Cerebellar cortex (tissue), 1 donor: Measurements from ENCODE around the gene NEDD4L.
"Not testable (repeated sequence)": the region's sequence is repeated elsewhere in the genome, so short reads cannot be mapped to it uniquely, and the experiment has no call there.

Source experiments
- DNase-seq: peaks from one replicate; pipeline ENCODE4 v3.0.0-alpha.2; 2015; ENCODE audit warnings: low spot score

Gene NEDD4L

DNA sequence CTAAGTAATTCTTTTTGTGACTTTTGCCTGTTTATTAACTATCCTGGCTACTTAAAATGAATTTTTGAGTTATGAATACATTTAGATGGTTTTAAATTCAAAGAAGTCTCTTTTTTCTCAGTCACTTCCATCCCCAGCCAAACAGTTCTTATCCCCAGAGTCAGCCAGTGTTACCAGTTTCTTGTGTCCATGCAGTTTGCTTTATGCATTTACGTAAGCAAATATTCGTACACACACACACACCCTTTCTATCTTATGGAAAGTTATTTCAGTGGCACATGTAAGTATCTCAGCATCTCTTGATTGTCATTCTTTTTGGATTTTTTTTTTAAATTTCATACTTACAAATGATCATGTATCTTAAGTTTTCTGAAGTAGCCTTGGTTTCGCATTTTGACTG lies 113.2 kb downstream of the NEDD4L start:
- no peak for DNase-seq

DNA sequence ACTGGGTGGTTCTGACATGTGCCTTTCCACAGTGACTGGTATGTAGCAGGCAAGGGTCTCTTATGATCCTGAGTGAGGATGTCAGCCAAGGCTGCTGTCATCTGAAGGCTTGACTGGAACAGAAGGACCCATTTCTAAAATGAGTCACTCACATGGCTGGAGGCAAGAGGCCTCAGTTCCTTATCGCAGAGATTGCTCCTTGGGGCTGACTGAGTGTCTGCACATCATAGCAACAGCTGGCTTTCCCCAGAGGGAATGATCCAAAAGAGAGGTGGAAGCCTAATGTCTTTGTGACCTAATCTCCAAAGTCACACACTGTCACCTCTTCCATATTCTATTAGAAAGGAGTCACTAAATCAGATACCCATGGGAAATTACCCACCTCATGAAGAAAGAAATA lies 114.0 kb downstream of the NEDD4L start:
- DNase-seq, result no peak

DNA sequence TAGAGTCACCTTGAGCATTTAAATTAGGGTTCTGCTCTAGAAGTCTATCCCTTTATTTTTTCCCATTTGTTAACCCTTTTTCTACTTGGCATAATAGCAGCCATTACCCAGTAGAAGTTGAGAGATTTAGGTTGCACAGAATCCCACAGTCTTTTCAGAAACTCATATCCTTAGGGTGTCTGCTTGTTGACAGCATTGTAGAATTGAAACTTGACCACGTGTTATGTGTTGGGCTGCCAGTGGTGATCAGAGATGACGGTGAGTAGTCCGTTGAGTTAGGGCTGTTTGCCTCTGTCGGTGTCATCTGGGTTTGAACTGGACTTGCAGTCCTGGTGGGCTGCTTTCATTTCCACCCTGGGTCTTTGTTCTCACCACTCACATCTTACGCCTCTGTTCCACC lies 114.4 kb downstream of the NEDD4L start:
- no peak for DNase-seq

DNA sequence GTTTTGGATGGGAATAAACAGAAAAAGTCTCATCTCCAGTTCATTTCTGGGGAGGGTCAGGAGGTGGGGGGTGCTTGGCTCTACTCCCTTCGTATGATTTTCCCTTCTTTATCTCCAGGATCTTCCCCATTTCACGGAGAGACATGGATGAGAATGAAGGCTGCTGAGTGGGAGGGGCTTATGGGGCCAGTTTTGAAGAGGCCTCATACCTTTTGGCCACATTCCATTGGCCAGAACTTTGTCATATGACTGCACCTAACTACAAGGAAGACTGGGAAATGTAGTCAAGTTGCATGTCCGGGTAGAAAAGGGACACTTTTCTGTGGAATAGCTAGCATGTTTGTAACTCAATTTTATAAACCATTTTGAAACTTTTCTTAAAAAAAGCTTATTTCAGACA lies 117.6 kb downstream of the NEDD4L start:
- peak; percentile 25 for DNase-seq

DNA sequence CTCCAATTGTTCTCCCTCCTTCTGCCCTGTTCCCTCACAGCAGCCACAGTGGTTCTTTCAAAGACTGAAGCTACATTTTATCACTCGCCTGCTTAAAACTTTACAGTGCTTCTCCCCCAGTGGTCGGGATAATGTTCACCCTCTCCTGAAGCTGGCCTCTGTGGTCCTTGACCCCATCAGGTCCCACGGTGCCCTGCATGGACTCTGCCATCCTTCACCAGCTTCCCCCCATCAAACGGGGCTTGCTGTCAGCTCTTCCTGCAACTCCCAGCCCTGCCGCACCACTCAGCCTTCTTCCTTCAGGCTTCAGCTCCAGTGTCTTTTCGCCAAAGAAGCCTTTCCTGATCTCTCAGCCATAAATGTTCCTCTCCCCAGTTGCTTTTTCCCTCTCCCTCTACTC lies 118.1 kb downstream of the NEDD4L start:
- DNase-seq, result no peak

DNA sequence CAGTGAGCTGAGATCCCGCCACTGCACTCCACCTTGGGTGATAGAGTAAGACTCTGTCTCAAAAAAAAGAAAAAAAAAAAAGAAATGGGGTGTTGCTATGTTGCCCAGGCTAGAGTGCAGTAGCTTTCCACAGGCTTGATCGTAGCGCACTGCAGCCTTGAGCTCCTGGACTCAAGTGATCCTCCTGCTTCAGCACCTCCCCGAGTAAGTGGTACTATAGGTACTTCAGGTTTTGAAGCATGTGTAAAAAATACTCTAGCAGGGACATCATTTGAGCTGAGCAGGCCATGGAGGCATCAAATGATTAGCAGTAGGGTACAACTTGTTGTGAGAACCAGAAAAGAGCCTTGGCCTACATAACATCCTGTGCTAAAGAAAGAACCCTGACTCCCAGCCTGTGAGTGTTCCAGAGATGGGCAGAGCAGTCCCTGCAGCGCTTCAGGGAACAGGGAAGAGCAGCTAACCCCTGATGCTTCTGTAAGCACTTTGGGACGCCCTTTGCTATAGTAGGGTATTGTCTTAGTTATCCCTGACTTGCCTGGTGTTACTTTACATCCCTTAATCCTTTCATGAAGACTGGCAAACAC lies 119.1 kb downstream of the NEDD4L start:
- no peak for DNase-seq

DNA sequence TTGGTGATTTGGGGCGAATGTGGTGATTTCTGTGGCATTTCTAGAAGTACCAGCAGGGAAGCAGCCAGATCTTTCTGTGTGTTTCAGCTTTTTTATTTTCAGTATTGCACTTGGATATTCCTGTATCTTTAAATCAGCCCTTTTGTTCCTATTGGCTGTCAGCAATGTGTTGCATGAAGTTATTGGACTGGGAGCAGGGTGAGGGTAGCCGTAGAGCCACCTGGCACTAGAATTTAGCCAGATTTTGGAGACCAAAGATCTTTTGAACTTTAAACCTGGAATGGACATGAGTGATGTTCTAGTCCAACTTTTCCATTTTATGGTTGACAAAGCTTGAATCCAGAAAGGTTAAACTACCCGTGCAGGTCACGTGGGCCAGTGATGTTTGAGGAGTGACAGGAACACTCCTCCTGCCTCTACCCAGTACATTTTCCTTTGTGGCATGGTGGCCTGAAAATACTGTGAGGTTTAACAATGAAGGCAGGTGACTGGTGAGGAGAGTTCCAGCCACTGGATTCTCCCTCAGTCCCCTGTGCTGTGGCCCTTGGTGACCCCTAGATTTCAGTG lies 122.3 kb downstream of the NEDD4L start:
- DNase-seq, result no peak

DNA sequence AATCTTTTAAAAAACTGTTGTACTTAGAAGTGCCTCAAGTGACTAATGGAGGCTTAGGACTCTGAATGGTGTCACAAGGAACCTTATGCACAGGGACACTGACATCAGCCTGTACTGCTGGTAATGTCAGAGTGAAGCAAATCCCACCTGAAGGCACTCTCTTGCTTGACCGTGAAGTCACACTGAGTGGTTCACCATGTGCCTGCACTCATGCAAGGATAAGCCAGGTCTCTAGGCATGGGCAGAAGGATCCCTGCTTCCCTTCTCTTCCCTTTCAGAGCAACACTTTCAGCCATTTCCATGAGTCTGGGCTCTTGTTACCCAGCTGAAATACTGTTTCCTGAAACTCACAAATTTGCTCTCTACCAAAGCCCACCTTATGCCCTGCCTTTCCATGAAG lies 123.0 kb downstream of the NEDD4L start:
- DNase-seq, result no peak

DNA sequence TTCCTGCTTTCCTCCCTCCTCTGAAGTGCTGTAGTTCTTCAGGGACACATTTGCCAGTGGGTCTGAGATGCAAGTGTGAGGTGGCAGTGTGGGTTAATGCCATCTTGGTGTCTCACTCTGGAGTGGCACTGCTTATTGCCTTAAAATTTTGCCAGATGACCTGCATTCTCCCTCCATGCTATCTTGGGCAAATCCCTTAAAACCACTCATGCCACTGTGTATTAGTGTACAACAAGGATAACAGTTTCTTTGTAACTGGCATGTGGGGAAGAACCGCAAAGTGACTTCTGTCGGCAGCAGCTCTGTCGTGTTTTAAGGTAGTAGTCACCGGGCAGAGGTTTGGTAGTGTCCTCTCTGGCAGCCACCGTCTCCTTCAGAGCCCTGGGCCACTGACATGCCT lies 124.2 kb downstream of the NEDD4L start:
- no peak for DNase-seq

DNA sequence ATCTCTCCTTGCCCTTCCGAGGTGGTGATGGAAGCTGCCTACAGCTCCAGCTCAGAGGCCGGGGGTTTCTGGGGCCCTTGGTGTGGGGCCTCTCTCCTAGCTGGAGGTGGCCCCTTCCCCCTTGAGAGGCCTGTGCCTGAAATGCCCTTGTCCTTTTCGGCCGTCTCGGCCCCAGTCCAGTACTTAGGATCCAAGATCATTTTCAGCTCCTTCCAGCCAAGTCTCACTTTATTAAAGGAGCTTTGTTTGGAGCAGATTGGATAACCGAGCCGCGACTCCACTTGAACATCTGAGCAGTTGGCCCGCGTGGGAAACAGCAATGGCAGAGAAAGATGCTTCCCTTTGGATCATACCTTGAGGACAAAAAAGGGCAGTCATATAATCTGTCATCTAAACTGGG lies 125.0 kb downstream of the NEDD4L start:
- no peak for DNase-seq

DNA sequence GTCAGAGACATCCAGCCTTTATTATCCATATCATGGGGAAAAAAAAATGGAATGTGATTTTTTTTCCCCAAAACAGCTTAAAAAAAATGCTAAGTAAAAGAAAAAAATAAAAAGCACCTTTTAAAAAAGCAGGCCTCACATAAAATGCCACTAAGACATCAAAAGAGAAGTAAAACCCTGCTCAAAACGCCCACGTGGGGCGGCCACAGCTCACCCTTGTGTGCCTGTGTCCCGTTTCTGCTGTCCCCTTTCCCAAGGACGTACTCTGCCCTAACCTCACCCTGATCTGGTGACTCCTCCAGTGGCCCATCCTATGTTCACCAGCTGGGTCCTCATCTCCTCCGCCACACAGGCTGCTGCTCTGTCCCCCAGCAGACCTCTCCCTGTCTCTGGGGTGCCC lies 125.4 kb downstream of the NEDD4L start:
- no peak for DNase-seq

DNA sequence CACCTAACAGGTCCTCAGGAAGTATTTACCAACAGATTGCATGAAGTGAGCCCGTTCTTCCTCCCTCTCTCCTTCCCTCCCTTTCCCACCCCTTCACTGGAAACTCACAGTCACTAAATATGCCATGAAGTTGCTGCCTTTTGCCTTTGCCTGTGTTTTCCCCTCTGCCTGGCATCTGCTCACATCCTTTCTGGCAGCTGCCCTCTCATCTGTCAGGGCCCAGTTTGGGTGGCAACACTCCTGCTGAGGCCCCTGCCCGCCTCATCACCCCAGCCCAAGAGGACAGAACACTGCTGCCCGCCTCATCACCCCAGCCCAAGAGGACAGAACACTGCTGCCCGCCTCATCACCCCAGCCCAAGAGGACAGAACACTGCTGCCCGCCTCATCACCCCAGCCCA lies 126.0 kb downstream of the NEDD4L start:
- not testable (repeated sequence) for DNase-seq

DNA sequence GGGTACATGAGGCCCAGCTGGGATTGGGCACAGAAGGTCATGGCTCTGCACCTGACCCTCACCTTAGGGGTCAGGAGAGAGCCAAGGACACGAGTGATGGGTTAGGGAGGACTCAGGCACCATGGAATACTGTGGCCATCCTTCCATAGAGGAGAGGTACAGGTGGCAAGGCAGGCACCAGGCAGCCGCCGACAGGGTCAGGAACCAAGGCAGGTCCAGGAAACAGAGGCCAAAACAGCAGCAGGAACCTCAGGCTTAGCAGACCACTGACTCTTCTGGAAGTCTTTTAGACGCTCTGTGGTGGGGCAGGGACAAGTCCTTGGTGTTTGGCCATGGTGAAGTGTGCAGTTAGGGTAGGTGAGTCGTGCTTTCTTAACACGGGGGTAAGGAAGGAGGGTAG lies 128.0 kb downstream of the NEDD4L start:
- no peak for DNase-seq

DNA sequence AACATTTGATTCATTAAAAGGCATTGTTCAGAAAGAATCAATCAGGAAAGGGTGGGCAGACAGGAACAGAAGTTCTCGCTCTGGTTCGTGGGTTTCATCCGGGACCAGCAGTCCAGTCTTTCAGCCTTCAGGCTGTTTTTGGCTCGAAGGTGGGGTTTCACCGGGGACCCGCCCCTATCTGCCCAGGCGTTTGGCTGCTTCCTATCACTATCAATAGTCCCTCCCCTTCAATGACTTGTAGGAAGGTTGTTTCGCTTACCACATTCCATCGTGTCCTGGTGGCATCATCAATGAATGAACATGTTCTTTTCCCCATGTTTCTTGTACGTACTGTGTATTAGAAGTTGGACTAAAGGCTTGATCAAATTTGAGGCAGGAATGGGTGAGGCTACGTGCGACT lies 130.3 kb downstream of the NEDD4L start:
- no peak for DNase-seq

DNA sequence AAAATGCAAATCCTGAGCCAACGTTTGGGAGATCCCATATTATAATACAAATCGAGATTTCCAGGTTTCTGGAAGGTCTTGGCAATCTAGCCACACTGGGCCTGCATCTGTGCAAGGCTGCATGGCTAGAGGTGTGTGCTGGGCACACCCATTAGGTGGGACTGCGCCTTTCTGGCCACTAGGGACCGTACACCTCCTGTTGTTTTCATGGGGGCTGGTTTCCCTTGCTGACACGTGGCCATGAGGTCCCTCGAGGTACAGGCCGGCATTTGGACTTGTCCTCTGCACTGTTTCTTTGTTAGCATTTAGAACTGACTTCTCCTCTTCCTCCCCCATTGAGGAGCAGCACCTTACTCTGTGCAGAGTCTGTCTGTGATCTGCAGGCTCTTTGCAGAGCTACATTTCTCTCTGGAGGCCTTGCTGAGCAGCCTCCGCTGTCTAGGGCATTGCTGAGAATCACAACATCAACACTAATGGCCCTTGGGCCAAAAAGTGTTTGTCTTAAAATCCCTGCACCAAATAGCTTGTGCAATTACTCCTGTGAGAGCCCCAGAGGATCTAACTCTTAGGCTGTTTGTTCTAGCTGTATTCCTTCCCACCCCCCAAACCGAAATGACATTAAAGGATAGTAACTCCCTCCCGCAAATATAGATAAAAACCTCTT lies 131.2 kb downstream of the NEDD4L start:
- DNase-seq, result no peak

DNA sequence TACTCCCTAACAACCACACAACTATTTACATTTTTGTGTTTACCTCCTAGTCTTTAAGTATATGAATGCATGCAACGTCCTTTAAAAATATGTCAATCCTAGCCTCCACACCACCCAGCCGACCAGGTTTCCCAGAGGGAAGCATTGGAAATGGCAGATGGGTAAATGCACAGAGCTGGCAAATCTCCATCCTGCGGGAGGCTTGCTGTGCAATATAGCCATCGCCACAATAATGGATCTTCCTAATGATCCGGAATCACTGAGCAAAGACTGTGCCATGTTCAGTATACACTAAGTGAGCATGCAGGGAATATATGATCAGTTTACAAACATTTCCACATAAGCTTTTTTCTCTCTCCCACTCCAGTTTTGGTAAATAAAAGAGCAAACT lies 131.8 kb downstream of the NEDD4L start:
- no peak for DNase-seq

DNA sequence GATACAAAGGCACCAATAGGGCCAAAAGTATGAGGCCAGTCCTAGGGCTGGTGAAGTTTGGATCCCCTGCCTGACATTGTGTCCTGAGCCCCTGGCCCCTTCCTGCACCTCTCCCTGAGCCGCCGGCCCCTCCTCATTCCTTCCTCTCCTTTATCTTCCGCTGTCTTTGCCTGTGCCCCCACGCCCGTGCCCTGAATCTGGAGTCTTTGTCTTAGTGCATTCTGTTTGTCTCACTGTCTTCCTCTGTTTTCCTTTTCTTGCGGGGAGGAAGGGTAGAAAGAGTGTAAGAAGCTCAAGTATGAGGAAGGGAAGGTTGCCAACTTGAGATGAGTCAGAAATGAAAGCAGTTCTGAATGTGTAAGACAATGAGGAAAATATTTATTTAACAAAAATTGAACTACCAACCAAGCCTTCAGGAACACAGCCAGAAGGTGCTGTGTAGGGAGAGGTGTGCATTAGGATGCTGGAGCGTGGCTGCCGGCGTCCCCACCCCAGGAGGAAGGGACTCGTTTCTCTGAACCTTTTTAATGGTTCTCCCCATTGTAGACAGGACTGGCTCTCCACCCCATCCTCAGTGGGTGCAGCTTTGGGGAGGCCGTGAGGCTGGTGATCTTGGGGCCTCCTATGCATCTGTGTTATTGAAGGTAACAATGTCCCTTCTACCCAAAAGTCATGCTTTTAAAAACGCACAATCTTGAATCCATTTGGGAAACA lies 133.1 kb downstream of the NEDD4L start:
- DNase-seq, result no peak

DNA sequence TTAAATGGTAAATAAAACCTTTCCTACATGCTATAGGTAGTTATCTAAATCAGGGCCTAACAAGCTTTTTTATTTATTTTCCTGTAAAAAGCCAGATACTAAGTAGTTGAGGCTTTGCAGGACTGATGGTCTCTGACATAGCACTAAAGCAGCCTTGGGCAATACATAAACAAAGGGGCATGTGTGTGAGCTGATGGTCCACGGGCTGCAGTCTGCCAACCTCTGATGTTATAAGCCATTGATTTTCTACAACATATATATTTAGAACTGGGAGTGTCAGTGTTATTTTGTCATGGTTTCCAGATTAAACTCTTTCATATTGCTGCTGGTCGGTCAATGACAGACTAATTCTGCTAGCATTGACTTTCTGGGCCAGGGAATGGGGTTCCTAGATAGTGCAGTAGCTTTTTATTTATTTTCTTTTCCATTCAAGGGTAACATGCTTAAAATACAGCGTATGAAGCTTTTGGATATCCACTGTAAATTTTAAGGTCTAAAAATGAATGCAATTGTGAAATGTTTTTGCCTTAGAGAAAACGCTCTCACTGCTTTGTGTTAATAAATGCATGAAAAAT lies 134.0 kb downstream of the NEDD4L start:
- DNase-seq, result no peak

DNA sequence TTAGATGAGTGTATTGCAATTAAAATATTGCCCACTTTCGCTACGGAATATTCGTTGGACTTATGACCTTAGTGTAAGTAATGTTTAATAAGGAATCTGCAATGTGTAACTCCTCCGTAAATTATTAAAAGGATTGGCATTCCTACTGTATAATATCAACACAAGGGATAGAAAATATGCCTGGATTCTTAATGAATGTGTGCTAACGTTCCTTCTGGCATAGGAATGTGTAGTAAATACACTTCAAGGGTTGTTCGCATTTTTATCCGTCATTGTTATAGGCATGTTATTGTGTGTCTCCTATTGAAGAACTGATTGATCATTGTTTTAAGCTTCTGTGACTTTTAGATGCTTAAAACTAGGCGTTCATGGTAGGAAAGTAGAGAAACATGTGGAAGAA lies 134.5 kb downstream of the NEDD4L start:
- DNase-seq, result no peak

DNA sequence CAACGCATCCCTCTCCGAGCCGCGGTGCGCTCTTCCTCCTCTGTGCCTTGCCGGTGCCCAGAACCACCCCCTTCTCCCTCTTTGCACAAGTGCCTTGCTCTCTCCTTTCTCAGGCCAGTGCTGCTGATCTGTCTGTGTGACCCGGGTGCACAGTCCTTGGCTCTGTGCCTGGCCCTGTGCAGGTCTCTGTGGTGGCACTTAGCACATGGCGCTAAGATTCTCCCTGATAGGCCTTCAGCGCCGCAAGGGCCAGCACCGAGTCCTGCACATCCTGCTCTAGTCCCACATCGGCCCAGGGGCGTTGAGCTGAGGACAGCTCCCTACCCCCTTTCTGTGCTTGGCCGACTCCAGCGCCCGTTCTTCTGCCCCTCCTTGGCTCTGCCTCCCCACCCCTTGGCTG lies 136.1 kb downstream of the NEDD4L start:
- DNase-seq, result no peak

DNA sequence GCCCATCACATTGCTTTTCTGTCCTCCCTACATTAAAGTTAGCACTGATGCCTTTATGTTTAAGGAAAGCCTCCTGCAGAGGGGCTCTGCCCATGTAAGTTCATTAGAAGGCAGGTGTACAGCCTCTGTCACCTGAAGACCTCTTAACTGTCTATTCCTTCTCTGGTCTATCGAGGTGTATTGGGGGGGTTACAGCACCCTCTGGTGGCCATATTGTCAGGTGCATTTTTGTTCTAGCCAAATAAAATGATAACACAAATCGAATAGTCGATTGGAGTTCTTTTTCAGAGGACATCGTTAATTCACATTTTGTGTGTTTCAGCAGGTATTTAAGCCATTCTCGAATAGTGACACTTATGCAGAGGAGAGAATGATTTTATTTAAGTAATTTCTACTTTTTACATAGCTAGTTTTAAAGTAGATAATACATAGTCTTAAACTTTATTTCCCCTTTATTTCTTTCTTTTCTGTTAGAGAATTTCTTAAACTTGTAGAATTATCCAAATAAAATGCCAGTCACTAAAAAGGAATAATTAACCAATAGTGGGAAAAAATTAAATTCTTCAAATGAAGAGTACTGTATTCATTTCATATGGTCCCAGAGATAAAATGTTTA lies 136.8 kb downstream of the NEDD4L start:
- DNase-seq, result peak; percentile 80

DNA sequence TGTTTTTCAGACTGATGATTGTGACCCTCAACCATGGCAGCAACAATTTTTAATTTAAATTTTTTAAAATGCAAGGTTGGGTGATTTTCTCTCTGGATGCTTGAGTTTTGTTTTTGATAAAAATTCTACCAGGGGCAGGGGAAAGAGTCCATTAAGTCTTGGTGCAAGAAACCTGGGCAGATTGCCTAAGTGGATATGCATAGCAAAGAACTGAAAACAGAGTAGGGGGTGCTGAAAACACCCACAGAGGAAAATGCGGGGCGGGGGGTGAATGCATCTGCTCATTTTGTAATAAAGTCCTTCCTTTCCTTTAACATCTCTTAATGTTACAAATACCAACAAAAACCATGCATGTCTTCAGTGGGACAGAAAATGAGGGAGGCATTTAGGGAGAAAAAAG lies 138.0 kb downstream of the NEDD4L start:
- DNase-seq, result no peak

DNA sequence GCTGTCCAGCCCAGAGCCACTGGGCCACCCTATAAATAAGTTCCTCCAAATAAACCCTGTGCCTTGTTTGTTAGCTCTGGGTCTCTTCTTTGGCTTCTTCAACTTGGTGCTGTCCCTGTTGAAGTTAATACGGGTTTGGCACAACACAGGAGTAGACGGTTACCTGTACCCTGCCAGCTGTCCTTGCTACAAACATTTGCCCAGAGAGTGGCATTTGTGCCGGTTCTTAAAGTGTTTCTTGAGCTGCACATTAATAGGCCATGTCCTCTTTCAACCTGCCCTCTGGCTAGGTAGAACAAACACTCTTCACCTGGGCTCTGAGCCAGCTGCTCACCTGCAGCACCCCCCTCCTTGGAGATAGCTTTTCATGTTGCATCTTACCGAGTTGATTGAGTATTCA lies 139.2 kb downstream of the NEDD4L start:
- no peak for DNase-seq
